PC-9 (cell line): ENCODE results near the gene TENT5C. TPM values are rescaled to one million over a fixed set of nuclear protein-coding genes. Genes with fewer than 3 reads are reported as not detected.

Source experiments
- BruUV-seq: library from RNA; stranded (reverse); fragments of 400-500 nt; replicated peaks from 2 replicates; lab custom pipeline; 2021; lab: Mats Ljungman, UMichigan
- CTCF ChIA-PET: fragments of 300-600 bp; sonication (Branson Sonifier 250); formaldehyde crosslinking; loops from one replicate; lab custom pipeline; 2022; ENCODE audit warnings: antibody characterized with exemption; lab: Charles Lee
- POLR2A ChIA-PET: fragments of 300-600 bp; sonication (Branson Sonifier 250); formaldehyde crosslinking; loops from one replicate; lab custom pipeline; 2022; ENCODE audit warnings: antibody characterized with exemption; ENCODE audit not compliant: unreplicated experiment; lab: Charles Lee
- DNase-seq, 2 experiments: peaks; one replicate each; pipeline versions ENCODE4 v3.0.0 to v3.0.0-alpha.2; 2015 to 2022; ENCODE audit warnings: mixed read lengths in 1 of 2
- H2AFZ ChIP-seq: fragments of 200-600 bp; sonication (generic); 2 replicates; pipeline ENCODE4 v1.8.1; 2017; ENCODE audit warnings: antibody characterized with exemption
- H3F3A ChIP-seq: fragments of 200-600 bp; sonication (generic); 2 replicates; pipeline ENCODE4 v1.8.1; 2017; ENCODE audit warnings: antibody characterized with exemption, mild to moderate bottlenecking, low read depth; ENCODE audit not compliant: insufficient read depth
- H3K27ac ChIP-seq: fragments of 200-600 bp; sonication (generic); 2 replicates; pipeline ENCODE4 v1.6.1; 2016; ENCODE audit warnings: mixed run types
- H3K27me3 ChIP-seq: fragments of 200-600 bp; sonication (generic); 2 replicates; pipeline ENCODE4 v1.6.1; 2016; ENCODE audit warnings: low read depth, mixed run types; ENCODE audit not compliant: insufficient read depth
- H3K36me3 ChIP-seq: fragments of 200-600 bp; sonication (generic); 2 replicates; pipeline ENCODE4 v1.6.1; 2016; ENCODE audit warnings: low read depth, mixed run types
- H3K4me1 ChIP-seq: fragments of 200-600 bp; sonication (generic); replicated peaks from 2 replicates; pipeline ENCODE4 v1.6.1; 2016; ENCODE audit warnings: mixed run types; ENCODE audit not compliant: insufficient read depth
- H3K4me2 ChIP-seq: fragments of 200-600 bp; sonication (generic); 2 replicates; pipeline ENCODE4 v1.6.1; 2017; ENCODE audit warnings: mixed run types
- H3K4me3 ChIP-seq: fragments of 200-600 bp; sonication (generic); 2 replicates; pipeline ENCODE4 v1.6.1; 2016; ENCODE audit warnings: mixed run types
- H3K79me2 ChIP-seq: fragments of 200-600 bp; sonication (generic); 2 replicates; pipeline ENCODE4 v1.6.1; 2017; ENCODE audit warnings: low read depth, mixed run types
- H3K9me2 ChIP-seq: fragments of 200-600 bp; sonication (generic); 2 replicates; pipeline ENCODE4 v1.8.1; 2017; ENCODE audit warnings: mild to moderate bottlenecking; ENCODE audit not compliant: insufficient read depth
- H3K9me3 ChIP-seq: fragments of 200-600 bp; sonication (generic); 2 replicates; pipeline ENCODE4 v1.8.1; 2016; ENCODE audit warnings: low read depth; ENCODE audit not compliant: insufficient read depth
- H4K20me1 ChIP-seq: fragments of 200-600 bp; sonication (generic); 2 replicates; pipeline ENCODE4 v1.8.1; 2017; ENCODE audit not compliant: insufficient read depth
- EZH2 ChIP-seq: fragments of 200-600 bp; sonication (generic); IDR thresholded peaks from 2 replicates; pipeline ENCODE4 v1.8.0; 2017; ENCODE audit warnings: antibody characterized with exemption, low read depth
- intact Hi-C: fragments of 100-400 bp; cut with micrococcal nuclease; formaldehyde crosslinking; loops from one replicate; pipeline ENCODE4 v1.10.0; 2022; ENCODE audit not compliant: unreplicated experiment
- total RNA-seq: library from RNA; stranded (reverse); gene quantifications from 2 replicates; pipeline ENCODE4 v1.2.3, GENCODE V29; 2021
- TF ChIP-seq, protein P1 (sequence below): fragments of 200-600 bp; sonication (generic); conservative IDR thresholded peaks from 2 replicates; pipeline ENCODE4 v1.6.1; 2017; ENCODE audit warnings: mixed run types, antibody characterized with exemption, mild to moderate bottlenecking, moderate library complexity

TENT5C gene
- total RNA-seq, 1 experiment from 2014 or later, result 4.3 TPM

- CTCF ChIA-PET, result interaction anchor here (0.5 kb wide), 1 partner anchor 11 kb away, joined by 3 read pairs; no protein-coding TSS in a partner anchor
- Histone ChIP-seq H3F3A (0 out of 2 replicates have a peak, but pooled peaks cover 3% of the 10 kb centered on the region), H3K79me2 (no peaks in the 10 kb centered on the region), H4K20me1 (no peaks in the 10 kb centered on the region), H3K4me3 (no peak overlapping the region), H3K9me2 (no peaks in the 10 kb centered on the region; the same call in 1 of the 2 replicates), H2AFZ (no peak overlapping the region), H3K4me1 (peaks cover 18% of the 10 kb centered on the region), H3K27ac (no peak overlapping the region), H3K4me2 (no peak overlapping the region), H3K9me3 (no peaks in the 10 kb centered on the region), H3K36me3 (no peaks in the 10 kb centered on the region), H3K27me3 (no peaks in the 10 kb centered on the region)
- TF ChIP-seq, protein P1, sequence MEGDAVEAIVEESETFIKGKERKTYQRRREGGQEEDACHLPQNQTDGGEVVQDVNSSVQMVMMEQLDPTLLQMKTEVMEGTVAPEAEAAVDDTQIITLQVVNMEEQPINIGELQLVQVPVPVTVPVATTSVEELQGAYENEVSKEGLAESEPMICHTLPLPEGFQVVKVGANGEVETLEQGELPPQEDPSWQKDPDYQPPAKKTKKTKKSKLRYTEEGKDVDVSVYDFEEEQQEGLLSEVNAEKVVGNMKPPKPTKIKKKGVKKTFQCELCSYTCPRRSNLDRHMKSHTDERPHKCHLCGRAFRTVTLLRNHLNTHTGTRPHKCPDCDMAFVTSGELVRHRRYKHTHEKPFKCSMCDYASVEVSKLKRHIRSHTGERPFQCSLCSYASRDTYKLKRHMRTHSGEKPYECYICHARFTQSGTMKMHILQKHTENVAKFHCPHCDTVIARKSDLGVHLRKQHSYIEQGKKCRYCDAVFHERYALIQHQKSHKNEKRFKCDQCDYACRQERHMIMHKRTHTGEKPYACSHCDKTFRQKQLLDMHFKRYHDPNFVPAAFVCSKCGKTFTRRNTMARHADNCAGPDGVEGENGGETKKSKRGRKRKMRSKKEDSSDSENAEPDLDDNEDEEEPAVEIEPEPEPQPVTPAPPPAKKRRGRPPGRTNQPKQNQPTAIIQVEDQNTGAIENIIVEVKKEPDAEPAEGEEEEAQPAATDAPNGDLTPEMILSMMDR, result no peak
- TF ChIP-seq EZH2, result no peak
- DNase-seq, result no peak
- BruUV-seq, result no TSS peak
- intact Hi-C loops, result loop anchor here (10.0 kb wide), 1 partner anchor 268 kb away; no protein-coding TSS in a partner anchor
- POLR2A ChIA-PET, result interaction anchor here (0.6 kb wide), 1 partner anchor 81 kb away, joined by 6 read pairs; no protein-coding TSS in a partner anchor
Measured at GRCh38 chr1:117616967-117617366, 11.1 kb downstream of the TENT5C start.

DNA sequence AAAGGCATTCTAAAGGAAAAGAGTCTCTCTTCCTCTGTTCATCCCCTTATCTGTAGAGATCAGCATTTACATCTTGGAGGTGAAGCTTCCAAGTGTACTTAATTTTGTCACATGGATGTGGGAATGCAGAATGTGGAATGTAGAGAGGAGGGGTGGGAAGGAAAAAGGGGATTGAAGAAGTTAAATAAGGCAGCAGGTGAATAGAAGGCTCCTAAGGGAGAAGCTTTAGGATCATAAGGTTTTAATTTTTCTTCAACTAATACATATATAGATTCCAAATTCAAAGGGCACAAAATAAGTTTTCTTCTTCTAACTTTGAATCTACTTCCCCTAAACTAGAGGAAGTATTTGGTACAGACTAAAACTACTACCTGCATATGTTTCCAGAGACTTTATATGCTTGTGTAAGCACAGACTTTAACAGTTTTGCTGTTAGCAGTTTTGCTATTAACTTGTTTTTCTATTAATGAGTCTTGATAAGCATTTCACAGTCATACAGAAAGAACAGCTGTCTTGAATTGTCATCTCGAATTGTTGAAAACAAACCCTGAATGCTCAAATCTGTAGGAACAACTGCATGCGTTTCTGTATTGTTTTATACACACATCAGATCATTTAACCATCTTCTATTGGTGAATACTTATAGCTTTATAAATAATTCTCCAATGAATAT, 12.7 kb downstream of the TENT5C start:
- POLR2A ChIA-PET, result interaction anchor here (0.6 kb wide), 1 partner anchor 732 kb away, joined by 26 read pairs; no protein-coding TSS in a partner anchor
- peaks cover 2% of the 10 kb centered on the region for H3K4me1 ChIP-seq

DNA sequence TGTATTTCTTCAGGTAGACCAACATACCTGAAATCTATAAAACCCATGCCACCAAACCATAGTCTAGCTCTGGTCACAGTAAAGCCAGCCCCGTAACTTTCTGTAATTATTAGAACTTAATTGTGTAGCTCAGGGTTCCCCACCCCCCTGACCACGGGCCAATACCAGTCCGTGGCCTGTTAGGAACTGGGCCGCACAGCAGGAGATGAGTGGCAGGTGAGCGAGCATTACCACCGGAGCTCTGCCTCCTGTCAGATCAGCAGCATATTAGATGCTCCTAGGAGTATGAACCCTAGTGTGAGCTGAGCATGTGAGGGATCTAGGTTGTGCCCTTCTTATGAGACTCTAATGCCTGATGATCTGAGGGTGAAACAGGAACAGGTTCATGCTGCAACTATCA, 14.6 kb downstream of the TENT5C start:
- Histone ChIP-seq H2AFZ (no peak overlapping the region), H3K9me3 (no peaks in the 10 kb centered on the region), H3K36me3 (no peaks in the 10 kb centered on the region), H3K79me2 (no peaks in the 10 kb centered on the region), H3K4me2 (no peak overlapping the region), H3K4me1 (no peaks in the 10 kb centered on the region), H3K9me2 (no peaks in the 10 kb centered on the region; the same call in 1 of the 2 replicates), H4K20me1 (no peaks in the 10 kb centered on the region), H3F3A (no peaks in the 10 kb centered on the region), H3K4me3 (no peak overlapping the region), H3K27ac (no peak overlapping the region), H3K27me3 (no peaks in the 10 kb centered on the region)
- no peak for DNase-seq
- TF ChIP-seq, protein P1, result no peak
- ChIA-PET POLR2A (no interaction called here), CTCF (no interaction called here)
- intact Hi-C loops, result no loop called here
- BruUV-seq, result no TSS peak

More for the DNA sequence above, 12.7 kb downstream of the TENT5C start:
- Histone ChIP-seq H3K27me3 (no peaks in the 10 kb centered on the region), H2AFZ (peak overlapping the region; percentile 34; the same call in 1 of the 2 replicates), H3K27ac (no peak overlapping the region), H3K79me2 (no peaks in the 10 kb centered on the region), H3K9me2 (no peaks in the 10 kb centered on the region; the same call in 1 of the 2 replicates), H3K4me3 (no peak overlapping the region), H3K36me3 (no peaks in the 10 kb centered on the region), H4K20me1 (no peaks in the 10 kb centered on the region), H3F3A (no peaks in the 10 kb centered on the region), H3K4me2 (no peak overlapping the region), H3K9me3 (no peaks in the 10 kb centered on the region)
- CTCF ChIA-PET, result interaction anchor here (0.5 kb wide), 1 partner anchor 84 kb away, joined by 3 read pairs; no protein-coding TSS in a partner anchor
- intact Hi-C loops, result loop anchor here (10.0 kb wide), 1 partner anchor 266 kb away; no protein-coding TSS in a partner anchor
- BruUV-seq, result no TSS peak
- TF ChIP-seq EZH2, result no peak
- TF ChIP-seq, protein P1, result no peak
- DNase-seq, result no peak
